Caco-2 (cell line): ENCODE data around the gene RIIAD1. TPM values are rescaled to one million over a fixed set of nuclear protein-coding genes. Genes with fewer than 3 reads are reported as not detected.

ENCODE experiments used
- BruUV-seq: library from RNA; stranded (reverse); fragments of 400-500 nt; replicated peaks from 2 replicates; lab custom pipeline; 2021; lab: Mats Ljungman, UMichigan
- CTCF ChIA-PET: fragments of 300-600 bp; sonication (Branson Sonifier 250); formaldehyde crosslinking; loops from one replicate; lab custom pipeline; 2022; ENCODE audit warnings: antibody characterized with exemption; lab: Charles Lee
- POLR2A ChIA-PET: fragments of 300-600 bp; sonication (Branson Sonifier 250); formaldehyde crosslinking; loops from one replicate; lab custom pipeline; 2022; ENCODE audit warnings: antibody characterized with exemption; lab: Charles Lee
- DNase-seq, 2 experiments: peaks; one replicate each; pipeline versions ENCODE4 v3.0.0 to v3.0.0-alpha.2; 2020 to 2022
- H3K27me3 ChIP-seq: replicated peaks from 2 replicates; pipeline ENCODE4 v1.6.0; 2011; ENCODE audit warnings: low read length; ENCODE audit not compliant: control insufficient read depth, insufficient read depth
- H3K36me3 ChIP-seq: 2 replicates; pipeline ENCODE4 v1.5.1; 2011; ENCODE audit warnings: low read length; ENCODE audit not compliant: control insufficient read depth, insufficient read depth
- H3K4me1 ChIP-seq: fragments of 250-450 bp; sonication (Bioruptor Pico); 2 replicates; pipeline ENCODE4 v1.5.1; 2020; ENCODE audit warnings: mild to moderate bottlenecking
- H3K4me3 ChIP-seq: 2 replicates; pipeline ENCODE4 v1.5.1; 2011; ENCODE audit warnings: low read depth, mild to moderate bottlenecking, control low read depth, low read length
- H3K9me3 ChIP-seq: fragments of 250-450 bp; sonication (Bioruptor Pico); 2 replicates; pipeline ENCODE4 v1.5.1; 2020; ENCODE audit warnings: mild to moderate bottlenecking, moderate library complexity
- H3K27ac Mint-ChIP-seq: one replicate; pipeline ENCODE4 v1.8.0; 2022; ENCODE audit warnings: mixed read lengths; ENCODE audit not compliant: unreplicated experiment
- H3K27me3 Mint-ChIP-seq: one replicate; pipeline ENCODE4 v1.8.0; 2022; ENCODE audit warnings: mixed read lengths; ENCODE audit not compliant: insufficient read depth, unreplicated experiment
- H3K36me3 Mint-ChIP-seq: one replicate; pipeline ENCODE4 v1.8.0; 2022; ENCODE audit warnings: mild to moderate bottlenecking, mixed read lengths; ENCODE audit not compliant: insufficient read depth, unreplicated experiment
- H3K4me1 Mint-ChIP-seq: one replicate; pipeline ENCODE4 v1.8.0; 2022; ENCODE audit warnings: low read depth, mixed read lengths; ENCODE audit not compliant: unreplicated experiment
- H3K4me3 Mint-ChIP-seq: one replicate; pipeline ENCODE4 v1.8.0; 2022; ENCODE audit warnings: mild to moderate bottlenecking, moderate library complexity, mixed read lengths; ENCODE audit not compliant: unreplicated experiment
- H3K9me3 Mint-ChIP-seq: one replicate; pipeline ENCODE4 v1.8.0; 2022; ENCODE audit warnings: mixed read lengths; ENCODE audit not compliant: unreplicated experiment
- intact Hi-C: fragments of 100-400 bp; cut with micrococcal nuclease; formaldehyde crosslinking; loops from one replicate; pipeline ENCODE4 v1.10.0; 2022; ENCODE audit not compliant: unreplicated experiment
- total RNA-seq: library from RNA; stranded (reverse); gene quantifications from 2 replicates; pipeline ENCODE4 v1.2.3, GENCODE V29; 2022
- TF ChIP-seq, protein P1 (sequence below), 2 experiments: fragments of 200-600 bp in 1 of 2; IDR thresholded peaks; 1 replicate in 1 of 2; 2 replicates in 1 of 2; pipeline versions ENCODE4 v1.5.1 to v1.8.0; 2011 to 2022; ENCODE audit warnings: antibody characterized with exemption in 1 of 2, control low read depth in 1 of 2, inconsistent platforms in 1 of 2, low read depth in 1 of 2, low read length in 1 of 2, mild to moderate bottlenecking in 1 of 2, moderate library complexity in 1 of 2; ENCODE audit not compliant: insufficient read depth in 1 of 2, severe bottlenecking in 1 of 2, unreplicated experiment in 1 of 2

RIIAD1 gene
- total RNA-seq, 1 experiment from 2014 or later, result 1.0 TPM

- Histone ChIP-seq H3K27me3 (no peaks in the 10 kb centered on the region), H3K4me3 (no peak overlapping the region), H3K9me3 (no peaks in the 10 kb centered on the region), H3K36me3 (no peaks in the 10 kb centered on the region), H3K4me1 (peaks cover 3% of the 10 kb centered on the region; the same call in 1 of the 2 replicates)
- ChIA-PET CTCF (interaction anchor here (1.0 to 1.1 kb wide), 2 partner anchors 30 to 131 kb away, joined by 3 to 5 read pairs; no protein-coding TSS in a partner anchor), POLR2A (no interaction called here)
- no peak overlapping the region for H3K27ac Mint-ChIP-seq
- H3K4me3 Mint-ChIP-seq, result no peak overlapping the region
- TF ChIP-seq, protein P1, sequence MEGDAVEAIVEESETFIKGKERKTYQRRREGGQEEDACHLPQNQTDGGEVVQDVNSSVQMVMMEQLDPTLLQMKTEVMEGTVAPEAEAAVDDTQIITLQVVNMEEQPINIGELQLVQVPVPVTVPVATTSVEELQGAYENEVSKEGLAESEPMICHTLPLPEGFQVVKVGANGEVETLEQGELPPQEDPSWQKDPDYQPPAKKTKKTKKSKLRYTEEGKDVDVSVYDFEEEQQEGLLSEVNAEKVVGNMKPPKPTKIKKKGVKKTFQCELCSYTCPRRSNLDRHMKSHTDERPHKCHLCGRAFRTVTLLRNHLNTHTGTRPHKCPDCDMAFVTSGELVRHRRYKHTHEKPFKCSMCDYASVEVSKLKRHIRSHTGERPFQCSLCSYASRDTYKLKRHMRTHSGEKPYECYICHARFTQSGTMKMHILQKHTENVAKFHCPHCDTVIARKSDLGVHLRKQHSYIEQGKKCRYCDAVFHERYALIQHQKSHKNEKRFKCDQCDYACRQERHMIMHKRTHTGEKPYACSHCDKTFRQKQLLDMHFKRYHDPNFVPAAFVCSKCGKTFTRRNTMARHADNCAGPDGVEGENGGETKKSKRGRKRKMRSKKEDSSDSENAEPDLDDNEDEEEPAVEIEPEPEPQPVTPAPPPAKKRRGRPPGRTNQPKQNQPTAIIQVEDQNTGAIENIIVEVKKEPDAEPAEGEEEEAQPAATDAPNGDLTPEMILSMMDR (IDR thresholded peaks at IDR 0.05; ENCODE audit: insufficient read depth in 1 of 2, low read depth in 1 of 2, low read length in 1 of 2, severe bottlenecking in 1 of 2, unreplicated experiment in 1 of 2), result no peak
- no TSS peak for BruUV-seq
- intact Hi-C loops, result no loop called here
- H3K9me3 Mint-ChIP-seq, result no peaks in the 10 kb centered on the region
- DNase-seq, result no peak
- H3K27me3 Mint-ChIP-seq, result no peaks in the 10 kb centered on the region
- no peaks in the 10 kb centered on the region for H3K4me1 Mint-ChIP-seq
- peaks cover 2% of the 10 kb centered on the region for H3K36me3 Mint-ChIP-seq
These were observed 16.2 kb upstream of the RIIAD1 start for GRCh38 chr1:151705146-151705545.

DNA sequence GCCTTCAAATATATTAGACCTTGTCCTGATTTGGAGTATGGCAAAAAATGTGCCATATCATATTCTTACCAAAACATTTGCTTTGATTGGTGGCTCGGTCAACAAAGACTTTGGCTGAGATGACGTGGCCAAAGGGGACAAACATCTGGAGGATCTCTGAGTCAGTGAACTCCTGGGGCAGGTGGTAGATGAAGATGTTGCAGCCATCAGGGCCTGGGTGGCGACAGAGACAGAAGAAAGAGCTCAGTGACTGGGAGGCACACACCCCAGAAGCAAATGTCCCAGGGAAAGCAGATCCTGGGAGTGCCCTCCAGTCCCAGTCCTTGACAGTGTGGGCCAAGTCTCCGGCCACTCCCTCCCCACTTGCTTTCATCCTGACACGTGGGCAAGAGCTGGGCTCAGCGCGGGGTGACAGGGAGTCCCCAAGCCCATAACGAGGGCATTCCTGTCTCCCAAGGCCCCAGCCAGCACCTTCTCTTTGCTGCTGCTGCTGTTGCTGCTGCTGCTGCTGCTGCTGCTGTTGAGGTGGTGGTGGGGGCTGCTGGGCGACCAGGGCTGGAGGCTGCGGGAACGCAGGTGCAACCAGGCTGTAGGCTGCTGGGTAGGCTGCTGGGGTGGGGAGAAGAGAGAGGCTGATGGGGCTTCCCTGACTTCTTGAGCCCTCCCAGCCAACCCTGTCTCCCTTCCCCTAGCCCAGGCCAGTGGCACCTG lies 15.4 kb upstream of the RIIAD1 start:
- Mint-ChIP-seq H3K27me3 (no peaks in the 10 kb centered on the region), H3K4me3 (no peak overlapping the region), H3K36me3 (no peaks in the 10 kb centered on the region), H3K4me1 (no peaks in the 10 kb centered on the region), H3K27ac (no peak overlapping the region), H3K9me3 (no peaks in the 10 kb centered on the region)
- ChIA-PET POLR2A (no interaction called here), CTCF (interaction anchor here (1.0 to 1.1 kb wide), 2 partner anchors 29 to 131 kb away, joined by 3 to 5 read pairs; no protein-coding TSS in a partner anchor)
- Histone ChIP-seq H3K4me1 (peaks cover 3% of the 10 kb centered on the region; the same call in 1 of the 2 replicates), H3K9me3 (no peaks in the 10 kb centered on the region), H3K27me3 (no peaks in the 10 kb centered on the region), H3K4me3 (no peak overlapping the region), H3K36me3 (no peaks in the 10 kb centered on the region)
- no TSS peak for BruUV-seq
- TF ChIP-seq, protein P1 (IDR thresholded peaks at IDR 0.05; ENCODE audit: insufficient read depth in 1 of 2, low read depth in 1 of 2, low read length in 1 of 2, severe bottlenecking in 1 of 2, unreplicated experiment in 1 of 2), result no peak
- DNase-seq, result no peak
- intact Hi-C loops, result no loop called here

- no peak overlapping the region for H3K4me3 Mint-ChIP-seq
- no TSS peak for BruUV-seq
- CTCF ChIA-PET, result interaction anchor here (1.0 to 1.1 kb wide), 2 partner anchors 28 to 130 kb away, joined by 3 to 5 read pairs; no protein-coding TSS in a partner anchor
These were observed 14.6 kb upstream of the RIIAD1 start for GRCh38 chr1:151706464-151707415.

More at GRCh38 chr1:151706464-151707415, 14.6 kb upstream of the RIIAD1 start:
- intact Hi-C loops, result no loop called here
- no peaks in the 10 kb centered on the region for H3K9me3 ChIP-seq
- no peaks in the 10 kb centered on the region for H3K36me3 Mint-ChIP-seq
- peaks cover 3% of the 10 kb centered on the region; the same call in 1 of the 2 replicates for H3K4me1 ChIP-seq
- no peaks in the 10 kb centered on the region for H3K27me3 ChIP-seq
- no peaks in the 10 kb centered on the region for H3K9me3 Mint-ChIP-seq
- TF ChIP-seq, protein P1 (IDR thresholded peaks at IDR 0.05; ENCODE audit: insufficient read depth in 1 of 2, low read depth in 1 of 2, low read length in 1 of 2, severe bottlenecking in 1 of 2, unreplicated experiment in 1 of 2), result no peak
- no peaks in the 10 kb centered on the region for H3K27me3 Mint-ChIP-seq
- H3K4me3 ChIP-seq, result no peak overlapping the region
- POLR2A ChIA-PET, result no interaction called here
- DNase-seq, result no peak
- H3K4me1 Mint-ChIP-seq, result no peaks in the 10 kb centered on the region
- H3K27ac Mint-ChIP-seq, result no peak overlapping the region
- no peaks in the 10 kb centered on the region for H3K36me3 ChIP-seq
